SK-N-SH treated with all-trans-retinoic acid at 6 μM for 48 hours (cell line): ENCODE data around the gene ACTL8.

Source experiments
- ATAC-seq: fragments of 200-7000 bp; cut with Tn5 transposase; 3 replicates; pipeline ENCODE4 v1.9.1; 2020; ENCODE audit warnings: mild to moderate bottlenecking, moderate library complexity
- ARNTL ChIP-seq: fragments of 450-650 bp; formaldehyde crosslinking; IDR thresholded peaks from 2 replicates; pipeline ENCODE4 v1.5.0; 2020; ENCODE audit warnings: low read depth, mild to moderate bottlenecking, moderate library complexity, borderline replicate concordance
- BACH2 ChIP-seq: fragments of 250-450 bp; sonication (Bioruptor Pico); IDR thresholded peaks from 2 replicates; pipeline ENCODE4 v1.9.0; 2021; ENCODE audit warnings: mild to moderate bottlenecking, borderline replicate concordance
- CREB5 ChIP-seq: fragments of 250-450 bp; sonication (Bioruptor Pico); IDR thresholded peaks from 2 replicates; pipeline ENCODE4 v1.5.1; 2020; ENCODE audit warnings: low read depth, mild to moderate bottlenecking, moderate library complexity
- CSDC2 ChIP-seq: fragments of 250-450 bp; sonication (Bioruptor Pico); IDR thresholded peaks from 2 replicates; pipeline ENCODE4 v1.5.0; 2020; ENCODE audit warnings: mild to moderate bottlenecking, moderate library complexity
- ESRRG ChIP-seq: fragments of 250-450 bp; sonication (Bioruptor Pico); IDR thresholded peaks from 2 replicates; pipeline ENCODE4 v1.6.1; 2021; ENCODE audit warnings: mild to moderate bottlenecking
- GLIS3 ChIP-seq: fragments of 250-450 bp; sonication (Bioruptor Pico); IDR thresholded peaks from 2 replicates; pipeline ENCODE4 v1.5.0; 2020; ENCODE audit warnings: mild to moderate bottlenecking, moderate library complexity
- ISL1 ChIP-seq: fragments of 250-450 bp; sonication (Bioruptor Pico); IDR thresholded peaks from 2 replicates; pipeline ENCODE4 v2.1.2; 2022; ENCODE audit warnings: mild to moderate bottlenecking, moderate library complexity
- OSR1 ChIP-seq: fragments of 250-450 bp; sonication (Bioruptor Pico); IDR thresholded peaks from 2 replicates; pipeline ENCODE4 v1.8.0; 2022; ENCODE audit warnings: moderate library complexity, mild to moderate bottlenecking, inconsistent platforms
- PATZ1 ChIP-seq: fragments of 250-450 bp; sonication (Bioruptor Pico); IDR thresholded peaks from 2 replicates; pipeline ENCODE4 v1.8.0; 2020; ENCODE audit warnings: mild to moderate bottlenecking, moderate library complexity, borderline replicate concordance
- POU6F1 ChIP-seq: fragments of 250-450 bp; sonication (Bioruptor Pico); IDR thresholded peaks from 2 replicates; pipeline ENCODE4 v1.8.0; 2021; ENCODE audit warnings: low read depth, mild to moderate bottlenecking, moderate library complexity, borderline replicate concordance
- PPARA ChIP-seq: fragments of 250-450 bp; sonication (Bioruptor Pico); IDR thresholded peaks from 2 replicates; pipeline ENCODE4 v1.5.0; 2020; ENCODE audit warnings: mild to moderate bottlenecking, borderline replicate concordance
- RARB ChIP-seq: fragments of 250-450 bp; sonication (Bioruptor Pico); IDR thresholded peaks from 2 replicates; pipeline ENCODE4 v1.8.0; 2021; ENCODE audit warnings: mild to moderate bottlenecking, moderate library complexity
- SNAI2 ChIP-seq: fragments of 250-450 bp; sonication (Bioruptor Pico); IDR thresholded peaks from 2 replicates; pipeline ENCODE4 v1.5.0; 2020; ENCODE audit warnings: mild to moderate bottlenecking, moderate library complexity
- TCF4 ChIP-seq: fragments of 250-450 bp; sonication (Bioruptor Pico); IDR thresholded peaks from 2 replicates; pipeline ENCODE4 v1.8.0; 2021; ENCODE audit warnings: mild to moderate bottlenecking, moderate library complexity, borderline replicate concordance
- TOX ChIP-seq: fragments of 250-450 bp; sonication (Bioruptor Pico); IDR thresholded peaks from 2 replicates; pipeline ENCODE4 v1.8.0; 2021; ENCODE audit warnings: mild to moderate bottlenecking, moderate library complexity, borderline replicate concordance
- ZC3H10 ChIP-seq: fragments of 250-450 bp; sonication (Bioruptor Pico); IDR thresholded peaks from 2 replicates; pipeline ENCODE4 v1.5.1; 2021; ENCODE audit warnings: mild to moderate bottlenecking, moderate library complexity
- ZFP3 ChIP-seq: fragments of 250-450 bp; sonication (Bioruptor Pico); IDR thresholded peaks from 2 replicates; pipeline ENCODE4 v1.5.0; 2020; ENCODE audit warnings: mild to moderate bottlenecking, moderate library complexity
- ZFP30 ChIP-seq: fragments of 450-650 bp; formaldehyde crosslinking; IDR thresholded peaks from 2 replicates; pipeline ENCODE4 v1.5.0; 2022; ENCODE audit warnings: mild to moderate bottlenecking, moderate library complexity
- ZNF565 ChIP-seq: fragments of 450-650 bp; formaldehyde crosslinking; conservative IDR thresholded peaks from 2 replicates; pipeline ENCODE4 v1.5.0; 2020; ENCODE audit warnings: low read depth, mild to moderate bottlenecking, moderate library complexity
- ZNF70 ChIP-seq: fragments of 450-650 bp; formaldehyde crosslinking; IDR thresholded peaks from 2 replicates; pipeline ENCODE4 v1.5.0; 2020; ENCODE audit warnings: mild to moderate bottlenecking, moderate library complexity
- ZNF8 ChIP-seq: fragments of 450-650 bp; formaldehyde crosslinking; IDR thresholded peaks from 2 replicates; pipeline ENCODE4 v1.5.0; 2020; ENCODE audit warnings: mild to moderate bottlenecking, moderate library complexity

The ACTL8 gene

DNA sequence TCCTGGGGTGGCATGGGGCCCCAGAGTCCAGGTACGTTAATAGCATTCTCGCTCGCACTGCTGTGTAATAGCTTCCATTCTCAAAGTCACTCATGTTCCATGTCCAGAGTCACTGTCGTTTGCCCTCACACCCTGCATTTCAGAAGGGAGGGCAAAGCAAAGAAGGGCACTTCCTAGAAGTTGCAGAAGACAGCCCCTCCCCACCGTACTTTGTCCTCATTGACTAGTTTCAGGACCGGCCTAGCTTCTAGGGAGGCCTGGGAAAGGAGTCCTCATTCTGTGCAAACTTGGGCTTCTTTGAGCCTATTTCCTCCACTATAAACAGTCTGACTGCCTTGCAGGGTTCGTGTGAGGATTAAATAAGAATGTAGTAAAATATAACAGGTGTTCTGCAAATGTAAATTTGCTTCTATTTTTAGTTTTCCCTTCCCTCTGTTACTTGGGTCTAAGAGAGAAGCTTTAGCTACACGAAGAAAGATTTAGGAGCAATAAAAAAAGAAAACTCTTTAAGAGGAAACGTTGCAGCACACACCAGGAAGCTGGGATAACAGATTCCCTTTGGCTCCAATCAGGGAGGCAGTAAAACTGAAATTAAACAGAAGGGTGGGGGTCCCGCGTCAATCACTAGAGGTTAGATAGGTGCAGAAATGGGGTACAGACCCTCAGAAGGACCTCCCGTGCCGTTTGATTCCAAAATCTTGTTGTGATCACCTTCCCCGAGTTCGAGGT is 40.1 kb downstream of the ACTL8 start:
- no peak for TF ChIP-seq ZC3H10
- no peak for TF ChIP-seq PPARA (CRISPR knock-in tag)
- TF ChIP-seq GLIS3 (CRISPR knock-in tag), result no peak
- no peak for TF ChIP-seq ZFP3 (CRISPR knock-in tag)
- no peak for TF ChIP-seq ZNF8
- no peak for TF ChIP-seq ARNTL (CRISPR knock-in tag)
- TF ChIP-seq ESRRG (CRISPR knock-in tag), result no peak
- no peak for TF ChIP-seq POU6F1 (CRISPR knock-in tag)
- no peak for TF ChIP-seq ZNF70 (CRISPR knock-in tag)
- TF ChIP-seq ZNF565 (CRISPR knock-in tag), result no peak
- no peak for TF ChIP-seq BACH2 (CRISPR knock-in tag)
- no peak for TF ChIP-seq TCF4
- TF ChIP-seq CSDC2, result no peak
- no peak for TF ChIP-seq TOX (CRISPR knock-in tag)
- no peak for TF ChIP-seq CREB5 (CRISPR knock-in tag)
- no peak for TF ChIP-seq RARB (CRISPR knock-in tag)
- ATAC-seq, result no peak

DNA sequence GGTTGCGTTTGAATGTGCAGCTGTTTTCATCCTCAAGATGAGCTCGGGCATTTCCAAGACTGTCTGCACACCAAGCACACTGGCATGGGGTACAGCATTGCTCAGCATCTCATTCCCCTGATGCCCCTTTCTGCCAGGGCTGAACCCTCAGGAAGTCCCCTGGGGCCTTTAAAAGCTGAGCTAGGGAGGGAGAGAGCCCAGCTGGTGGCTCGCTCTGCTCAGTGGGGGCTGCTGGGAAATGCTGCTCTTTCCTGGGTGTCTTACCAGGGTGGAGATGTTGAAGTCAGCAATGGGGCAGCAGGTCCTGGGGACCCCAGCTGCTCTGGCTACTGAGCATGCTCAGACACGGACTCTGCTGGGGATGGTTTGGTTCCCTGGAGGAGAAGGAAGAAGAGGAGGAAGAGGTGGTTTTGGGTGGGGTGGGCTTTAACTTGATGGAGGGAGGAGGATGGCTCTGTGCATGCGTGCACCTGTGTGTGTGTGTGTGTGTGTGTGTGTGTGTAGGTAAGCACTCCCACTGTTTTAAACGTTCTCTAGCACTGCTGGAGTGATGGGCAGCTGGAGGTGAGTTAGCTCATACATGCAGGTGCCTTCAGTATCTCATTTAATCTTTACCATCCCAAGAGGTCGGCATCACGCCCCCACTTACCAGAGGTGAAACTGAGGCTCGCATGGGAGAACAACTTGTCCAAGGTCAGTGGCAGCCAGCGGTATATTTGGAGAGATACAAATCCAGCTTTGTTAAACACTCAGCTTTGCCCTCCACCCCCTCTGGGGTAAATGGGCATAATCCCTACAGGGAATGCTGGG is 40.9 kb downstream of the ACTL8 start:
- TF ChIP-seq BACH2 (CRISPR knock-in tag), result no peak
- no peak for TF ChIP-seq ARNTL (CRISPR knock-in tag)
- TF ChIP-seq TOX (CRISPR knock-in tag), result no peak
- TF ChIP-seq PATZ1 (CRISPR knock-in tag), result no peak
- no peak for TF ChIP-seq ZFP30
- TF ChIP-seq RARB (CRISPR knock-in tag), result no peak
- no peak for TF ChIP-seq POU6F1 (CRISPR knock-in tag)
- no peak for TF ChIP-seq ISL1 (CRISPR knock-in tag)
- no peak for TF ChIP-seq ESRRG (CRISPR knock-in tag)
- no peak for TF ChIP-seq ZFP3 (CRISPR knock-in tag)
- no peak for TF ChIP-seq PPARA (CRISPR knock-in tag)
- no peak for TF ChIP-seq ZNF8
- no peak for TF ChIP-seq CSDC2
- no peak for TF ChIP-seq OSR1 (CRISPR knock-in tag)
- no peak for TF ChIP-seq ZC3H10
- TF ChIP-seq ZNF565 (CRISPR knock-in tag), result no peak
- TF ChIP-seq ZNF70 (CRISPR knock-in tag), result no peak
- TF ChIP-seq CREB5 (CRISPR knock-in tag), result no peak
- TF ChIP-seq GLIS3 (CRISPR knock-in tag), result no peak
- TF ChIP-seq SNAI2 (CRISPR knock-in tag), result no peak
- no peak for ATAC-seq
